Left renal pelvis (tissue), 4 donors: ENCODE results near the gene CELA3A. TPM values are rescaled to one million over a fixed set of nuclear protein-coding genes. Genes with fewer than 3 reads are reported as not detected.

Experiments used
- DNase-seq, 4 donors: peaks; one replicate each; pipeline ENCODE4 v3.0.0-alpha.2; 2013; ENCODE audit warnings: low read depth in 4 of 4, low spot score in 3 of 4
- polyA plus RNA-seq, 4 donors: library from polyadenylated mRNA; unstranded; fragments of 120-200 nt; gene quantifications; one replicate each; pipeline ENCODE4 v1.2.1, GENCODE V29; 2013; ENCODE audit not compliant: insufficient read length in 4 of 4

Gene CELA3A
- polyA plus RNA-seq, 4 donors: not detected

DNA sequence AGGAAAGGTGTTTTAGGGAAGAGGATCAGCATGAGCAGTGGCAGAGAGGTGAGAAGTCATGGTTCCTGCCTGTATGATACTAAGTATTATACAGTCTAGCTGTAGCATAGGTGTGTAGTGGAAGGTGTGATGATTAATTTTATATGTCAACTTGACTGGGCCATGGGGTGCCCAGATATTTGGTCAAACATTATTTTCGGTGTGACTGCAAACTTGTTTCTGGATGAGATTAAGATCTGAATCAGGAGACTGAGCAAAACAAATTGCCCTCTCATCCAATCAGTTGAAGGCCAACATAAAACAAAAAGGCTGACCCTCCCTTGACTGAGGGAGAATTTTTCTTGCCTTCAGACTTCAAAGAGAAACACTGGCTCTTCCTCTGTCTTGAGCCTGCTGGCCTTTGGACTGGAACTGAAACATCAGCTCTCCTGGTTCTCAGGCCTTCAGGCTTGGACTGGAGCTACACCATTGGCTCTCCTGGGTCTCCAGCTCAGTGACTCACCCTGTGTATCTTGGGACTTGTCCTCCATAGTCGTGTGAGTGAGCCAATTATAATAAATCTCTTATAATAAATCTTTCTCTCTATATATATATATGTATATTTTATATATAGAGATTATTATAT, 44.3 kb downstream of the CELA3A start:
- DNase-seq: no peak

GRCh38 chr1:22048351-22049192, 47.1 kb downstream of the CELA3A start:
- no peak for DNase-seq

GRCh38 chr1:22050330-22050729, 48.9 kb downstream of the CELA3A start:
- DNase-seq: no peak

DNA sequence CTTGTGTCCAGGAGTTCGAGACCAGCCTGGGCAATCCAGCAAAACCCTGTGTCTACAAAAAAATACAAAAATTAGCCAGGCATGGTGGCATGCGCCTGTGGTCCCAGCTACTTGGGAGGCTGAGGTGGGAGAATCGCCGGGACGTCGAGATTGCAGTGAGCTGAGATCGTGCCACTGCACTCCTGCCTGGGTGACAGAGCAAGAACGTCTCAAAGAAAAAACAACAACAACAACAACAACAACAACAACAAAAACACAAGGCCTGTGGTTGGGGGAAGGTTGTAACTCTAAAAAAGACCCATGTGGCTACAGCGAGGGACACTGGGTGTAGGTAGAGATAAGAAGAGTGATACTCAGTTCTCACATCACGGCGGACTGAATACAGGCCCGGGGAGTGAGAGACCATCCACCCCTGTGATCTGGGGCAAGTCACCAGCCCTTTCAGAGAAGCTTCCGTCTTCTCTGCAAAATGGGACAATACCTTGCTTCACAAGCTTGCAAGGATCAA, 50.2 kb downstream of the CELA3A start:
- no peak for DNase-seq

- DNase-seq: peak; percentile 86 to 93 (median 90)
Observed at GRCh38 chr1:22052115-22053016, 50.9 kb downstream of the CELA3A start, which contains the start of gene CDC42. Gene CDC42, plus strand, starts transcription at chr1:22052709. Its CDS starts 25,770 bp downstream, at chr1:22078479.

GRCh38 chr1:22053017-22053860, 51.8 kb downstream of the CELA3A start:
- DNase-seq: peak in 3 of 4 donors; percentile 53 to 68 (median 62)

GRCh38 chr1:22053861-22054770, 52.7 kb downstream of the CELA3A start:
- DNase-seq: no peak

GRCh38 chr1:22055463-22055862, 54.0 kb downstream of the CELA3A start:
- no peak for DNase-seq

- DNase-seq: no peak
Observed at GRCh38 chr1:22056043-22056442, 54.6 kb downstream of the CELA3A start.

DNA sequence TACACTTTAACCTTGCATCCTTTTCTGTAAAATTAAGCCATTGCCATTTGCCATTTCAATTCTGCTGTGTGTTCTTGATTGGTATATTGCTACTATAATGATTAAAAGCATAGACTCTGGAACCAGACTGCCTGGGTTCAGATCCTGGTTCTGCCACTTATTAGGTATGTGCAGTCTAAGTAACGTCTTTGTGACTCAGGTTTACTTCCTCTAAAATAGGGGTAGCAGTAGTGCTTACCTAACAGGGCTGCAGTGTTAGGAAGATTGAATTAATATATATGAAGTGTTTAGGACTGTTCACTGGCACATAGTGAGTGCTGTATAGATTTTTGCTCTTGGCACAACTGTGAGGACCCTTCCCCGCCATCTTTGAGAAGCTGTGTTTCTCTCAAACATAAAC, 55.5 kb downstream of the CELA3A start:
- no peak for DNase-seq

DNA sequence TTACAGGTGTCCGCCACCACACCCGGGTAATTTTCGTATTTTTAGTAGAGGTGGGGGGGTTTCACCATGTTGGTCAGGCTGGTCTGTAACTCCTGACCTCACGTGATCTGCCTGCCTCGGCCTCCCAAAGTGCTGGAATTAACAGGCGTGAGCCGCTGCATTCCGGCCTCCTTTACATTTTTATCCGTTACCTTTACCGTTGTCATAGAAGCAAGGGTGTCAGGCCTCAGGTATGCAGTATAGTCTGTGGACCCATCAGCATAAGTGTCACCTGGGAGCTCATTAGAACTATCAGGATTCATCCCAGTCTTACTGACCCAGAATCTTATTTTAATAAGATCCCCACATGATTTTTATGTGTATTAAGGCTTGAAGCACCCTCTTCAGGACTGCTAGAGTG, 56.4 kb downstream of the CELA3A start:
- DNase-seq: no peak

Other genes starting within 250 kb of the CELA3A start
- 10 to 100 TPM; 65.1 to 77.7 (median 70.3) TPM for gene USP48, start 218.5 kb upstream of the CELA3A start, polyA plus RNA-seq
- gene LDLRAD2, start 189.4 kb upstream of the CELA3A start, polyA plus RNA-seq: 1 to 10 TPM; 3.3 to 7.0 (median 6.1) TPM
- gene HSPG2, start 64.3 kb upstream of the CELA3A start, polyA plus RNA-seq: 100 to 1,000 TPM; 130 to 209 (median 182) TPM
- gene CELA3B, start 24.6 kb upstream of the CELA3A start, polyA plus RNA-seq: not detected
- gene CDC42, start 51.1 kb downstream of the CELA3A start, polyA plus RNA-seq: 100 to 1,000 TPM; 333 to 462 (median 397) TPM
- 1 to 10 TPM in 3 of 4 donors, under 1 TPM in 1; 0.75 to 9.3 (median 7.5) TPM for gene WNT4, start 141.4 kb downstream of the CELA3A start, polyA plus RNA-seq